ENCODE data around the gene DCAF8. TPM values are rescaled to one million over a fixed set of nuclear protein-coding genes. Genes with fewer than 3 reads are reported as not detected.

The DCAF8 gene
- total and polyA plus RNA-seq, 2 donors (not counting 1 experiment from before 2014, with no cell fraction given): 194 to 266 TPM

- 93% methylated on average over 9 of the region's 9 CpGs for WGBS (ENCODE audit: insufficient coverage)
- TF ChIP-seq EZH2 (IDR thresholded peaks at IDR 0.05; ENCODE audit: borderline replicate concordance, insufficient read depth, low read depth, low read length, poor library complexity, severe bottlenecking): no peak
- no peak for TF ChIP-seq CTCF (IDR thresholded peaks at IDR 0.05)
- no peak overlapping the region for H3K27ac ChIP-seq (ENCODE audit: low read length in 2 of 2)
- ChIA-PET POLR2A (no interaction called here), CTCF (no interaction called here)
- intact Hi-C loops (cut with micrococcal nuclease): no loop called here
- no peaks in the 10 kb centered on the region for H3K27me3 ChIP-seq (replicated peaks in 1 of 4; ENCODE audit: control extremely low read depth in 1 of 4, control insufficient read depth in 3 of 4, insufficient read depth in 4 of 4, low read length in 3 of 4)
- H3K9me3 ChIP-seq (ENCODE audit: control extremely low read depth in 1 of 3, control insufficient read depth in 2 of 3, insufficient read depth in 1 of 3, low read length in 2 of 3): no peaks in the 10 kb centered on the region
- no peak overlapping the region for H3K4me3 Mint-ChIP-seq
- DNase-seq: no peak
- H3K4me1 ChIP-seq (ENCODE audit: control insufficient read depth in 2 of 2, insufficient read depth in 2 of 2, low read length in 2 of 2): peaks cover 9 to 14% of the 10 kb centered on the region in 2 donors
- H3K4me2 ChIP-seq (replicated peaks; ENCODE audit: low read depth, low read length, poor library complexity, severe bottlenecking): no peak overlapping the region
- peaks cover 14% of the 10 kb centered on the region for H3K27me3 Mint-ChIP-seq
- H4K20me1 ChIP-seq (ENCODE audit: control insufficient read depth, insufficient read depth, low read length, poor library complexity, severe bottlenecking): no peaks in the 10 kb centered on the region
- H3K27ac Mint-ChIP-seq: no peak overlapping the region
- no peaks in the 10 kb centered on the region for H3K79me2 ChIP-seq (ENCODE audit: control insufficient read depth, insufficient read depth, low read length)
- no peak overlapping the region for H3K4me3 ChIP-seq (ENCODE audit: control extremely low read depth in 1 of 5, extremely low read depth in 1 of 5, insufficient read depth in 1 of 5, low read depth in 2 of 5, low read length in 4 of 5)
- H3K4me1 Mint-ChIP-seq: peaks cover 15% of the 10 kb centered on the region
- H2AFZ ChIP-seq (ENCODE audit: insufficient read depth, low read depth, low read length, poor library complexity, severe bottlenecking): no peak overlapping the region
- no peaks in the 10 kb centered on the region for H3K36me3 ChIP-seq (replicated peaks in 1 of 2; ENCODE audit: control extremely low read depth in 1 of 2, control insufficient read depth in 1 of 2, extremely low read depth in 1 of 2, insufficient read depth in 2 of 2, low read length in 1 of 2)
- H3K9me3 Mint-ChIP-seq (ENCODE audit: insufficient read depth): no peaks in the 10 kb centered on the region
- no peak for ATAC-seq (ENCODE audit: low read depth)
- H3K9ac ChIP-seq (ENCODE audit: low read length): no peak overlapping the region
These were observed 90.4 kb downstream of the DCAF8 start for GRCh38 chr1:160171980-160172379.

GRCh38 chr1:160171354-160171753 lies 91.0 kb downstream of the DCAF8 start:
- intact Hi-C loops (cut with micrococcal nuclease): no loop called here
- CTCF ChIA-PET: no interaction called here
- POLR2A ChIA-PET: no interaction called here
- peaks cover 15% of the 10 kb centered on the region for H3K4me1 Mint-ChIP-seq
- no peak overlapping the region for H3K4me3 ChIP-seq (ENCODE audit: control extremely low read depth in 1 of 5, extremely low read depth in 1 of 5, insufficient read depth in 1 of 5, low read depth in 2 of 5, low read length in 4 of 5)
- no peak overlapping the region for H3K4me3 Mint-ChIP-seq
- H3K4me2 ChIP-seq (replicated peaks; ENCODE audit: low read depth, low read length, poor library complexity, severe bottlenecking): no peak overlapping the region
- no peak overlapping the region for H3K27ac Mint-ChIP-seq
- H3K9me3 ChIP-seq (ENCODE audit: control extremely low read depth in 1 of 3, control insufficient read depth in 2 of 3, insufficient read depth in 1 of 3, low read length in 2 of 3): no peaks in the 10 kb centered on the region
- H3K27me3 ChIP-seq (replicated peaks in 1 of 4; ENCODE audit: control extremely low read depth in 1 of 4, control insufficient read depth in 3 of 4, insufficient read depth in 4 of 4, low read length in 3 of 4): no peaks in the 10 kb centered on the region
- H2AFZ ChIP-seq (ENCODE audit: insufficient read depth, low read depth, low read length, poor library complexity, severe bottlenecking): no peak overlapping the region
- H3K79me2 ChIP-seq (ENCODE audit: control insufficient read depth, insufficient read depth, low read length): no peaks in the 10 kb centered on the region
- 100% methylated on average over 3 of the region's 4 CpGs for WGBS (ENCODE audit: insufficient coverage)
- peaks cover 9 to 14% of the 10 kb centered on the region in 2 donors for H3K4me1 ChIP-seq (ENCODE audit: control insufficient read depth in 2 of 2, insufficient read depth in 2 of 2, low read length in 2 of 2)
- H3K27me3 Mint-ChIP-seq: peaks cover 14% of the 10 kb centered on the region
- TF ChIP-seq EZH2 (IDR thresholded peaks at IDR 0.05; ENCODE audit: borderline replicate concordance, insufficient read depth, low read depth, low read length, poor library complexity, severe bottlenecking) (no peak), CTCF (IDR thresholded peaks at IDR 0.05) (no peak)
- H4K20me1 ChIP-seq (ENCODE audit: control insufficient read depth, insufficient read depth, low read length, poor library complexity, severe bottlenecking): no peaks in the 10 kb centered on the region
- H3K9ac ChIP-seq (ENCODE audit: low read length): no peak overlapping the region
- no peak for ATAC-seq (ENCODE audit: low read depth)
- no peaks in the 10 kb centered on the region for H3K36me3 ChIP-seq (replicated peaks in 1 of 2; ENCODE audit: control extremely low read depth in 1 of 2, control insufficient read depth in 1 of 2, extremely low read depth in 1 of 2, insufficient read depth in 2 of 2, low read length in 1 of 2)
- no peak overlapping the region for H3K27ac ChIP-seq (ENCODE audit: low read length in 2 of 2)
- H3K9me3 Mint-ChIP-seq (ENCODE audit: insufficient read depth): no peaks in the 10 kb centered on the region
- DNase-seq: no peak
